Trophoblast cell (in vitro differentiated cells and primary cell): ENCODE results near the gene RYR1.
"Not testable (repeated sequence)": the region's sequence is repeated elsewhere in the genome, so short reads cannot be mapped to it uniquely, and the experiment has no call there.

Source experiments
- DNase-seq, 2 donors: peaks; one replicate each; pipeline ENCODE4 v3.0.0-alpha.2; 2016
- H2AFZ ChIP-seq: 2 replicates; pipeline ENCODE4 v1.6.1; 2013; ENCODE audit warnings: low read length, moderate library complexity, mild to moderate bottlenecking; ENCODE audit not compliant: insufficient read depth, poor library complexity
- H2AK5ac ChIP-seq: 2 replicates; pipeline ENCODE4 v1.6.1; 2013; ENCODE audit warnings: mild to moderate bottlenecking, low read length
- H2BK120ac ChIP-seq: 2 replicates; pipeline ENCODE4 v1.6.1; 2013; ENCODE audit warnings: low read length, mild to moderate bottlenecking, moderate library complexity; ENCODE audit not compliant: insufficient read depth, poor library complexity
- H2BK12ac ChIP-seq: 2 replicates; pipeline ENCODE4 v1.6.1; 2013; ENCODE audit warnings: mild to moderate bottlenecking, low read length, moderate library complexity
- H2BK5ac ChIP-seq: 2 replicates; pipeline ENCODE4 v1.6.1; 2013; ENCODE audit warnings: low read length, low read depth, moderate library complexity, mild to moderate bottlenecking; ENCODE audit not compliant: poor library complexity
- H3K14ac ChIP-seq: 2 replicates; pipeline ENCODE4 v1.6.1; 2013; ENCODE audit warnings: mild to moderate bottlenecking, low read length
- H3K18ac ChIP-seq: 2 replicates; pipeline ENCODE4 v1.6.1; 2013; ENCODE audit warnings: mild to moderate bottlenecking, low read length
- H3K23ac ChIP-seq: 2 replicates; pipeline ENCODE4 v1.6.1; 2013; ENCODE audit warnings: low read length
- H3K27ac ChIP-seq: 2 replicates; pipeline ENCODE4 v1.5.1; 2013; ENCODE audit warnings: low read depth, mild to moderate bottlenecking, inconsistent platforms, low read length, moderate library complexity
- H3K27me3 ChIP-seq: 2 replicates; pipeline ENCODE4 v1.6.1; 2013; ENCODE audit warnings: inconsistent platforms, mild to moderate bottlenecking, low read length, moderate library complexity; ENCODE audit not compliant: insufficient read depth
- H3K36me3 ChIP-seq, 2 experiments: 1 replicate in 1 of 2; 2 replicates in 1 of 2; pipeline ENCODE4 v1.6.1; 2013; ENCODE audit warnings: low read length in 2 of 2, mild to moderate bottlenecking in 2 of 2, moderate library complexity in 1 of 2; ENCODE audit not compliant: insufficient read depth in 2 of 2, control insufficient read depth in 1 of 2
- H3K4ac ChIP-seq: 2 replicates; pipeline ENCODE4 v1.6.1; 2013; ENCODE audit warnings: low read depth, mild to moderate bottlenecking, low read length, moderate library complexity
- H3K4me1 ChIP-seq, 2 experiments: 1 replicate in 1 of 2; 2 replicates in 1 of 2; pipeline ENCODE4 v1.6.1; 2013; ENCODE audit warnings: low read length in 2 of 2, mild to moderate bottlenecking in 2 of 2, moderate library complexity in 1 of 2; ENCODE audit not compliant: insufficient read depth in 2 of 2, control insufficient read depth in 1 of 2
- H3K4me2 ChIP-seq: 2 replicates; pipeline ENCODE4 v1.6.1; 2013; ENCODE audit warnings: inconsistent platforms, mild to moderate bottlenecking, low read length, moderate library complexity
- H3K4me3 ChIP-seq: 2 replicates; pipeline ENCODE4 v1.5.1; 2013; ENCODE audit warnings: mild to moderate bottlenecking, low read depth, low read length, inconsistent platforms
- H3K79me1 ChIP-seq: one replicate; pipeline ENCODE4 v1.6.1; 2013; ENCODE audit warnings: low read length
- H3K79me2 ChIP-seq: 2 replicates; pipeline ENCODE4 v1.6.1; 2013; ENCODE audit warnings: low read length, mild to moderate bottlenecking; ENCODE audit not compliant: control insufficient read depth, insufficient read depth, poor library complexity
- H3K9ac ChIP-seq: 2 replicates; pipeline ENCODE4 v1.6.1; 2013; ENCODE audit warnings: mild to moderate bottlenecking, low read length
- H3K9me3 ChIP-seq: 2 replicates; pipeline ENCODE4 v1.6.1; 2013; ENCODE audit warnings: low read depth, mild to moderate bottlenecking, control low read depth, inconsistent platforms, low read length; ENCODE audit not compliant: insufficient read depth
- H4K12ac ChIP-seq: 2 replicates; pipeline ENCODE4 v1.6.1; 2013; ENCODE audit warnings: low read depth, mild to moderate bottlenecking, low read length, moderate library complexity
- H4K8ac ChIP-seq: 2 replicates; pipeline ENCODE4 v1.6.1; 2013; ENCODE audit warnings: low read depth, mild to moderate bottlenecking, low read length, moderate library complexity
- H4K91ac ChIP-seq: one replicate; pipeline ENCODE4 v1.6.1; 2013; ENCODE audit warnings: low read depth, mild to moderate bottlenecking, low read length, moderate library complexity
- WGBS: extraction: QIAGEN DNeasy Blood & Tissue Kit; methylation state at CpG from one replicate; pipeline ENCODE4 v1.1.7; 2013; ENCODE audit warnings: missing lambda C conversion rate; ENCODE audit not compliant: insufficient read length, insufficient coverage; ENCODE audit errors: extremely low coverage; 5-methylcytosine and 5-hydroxymethylcytosine counted together

The RYR1 gene

GRCh38 chr19:38556521-38557174 is 123.2 kb downstream of the RYR1 start:
- no peaks in the 10 kb centered on the region for H3K4me1 ChIP-seq
- no peak overlapping the region for H4K12ac ChIP-seq
- no CpG with 5 or more reads among the region's 7 CpGs for WGBS
- H3K4ac ChIP-seq: no peak overlapping the region
- DNase-seq: no peak
- H2BK12ac ChIP-seq: no peak overlapping the region
- no peak overlapping the region for H3K18ac ChIP-seq
- H3K9ac ChIP-seq: no peak overlapping the region
- H3K23ac ChIP-seq: no peak overlapping the region
- no peaks in the 10 kb centered on the region for H3K79me2 ChIP-seq
- no peaks in the 10 kb centered on the region for H3K27me3 ChIP-seq
- no peaks in the 10 kb centered on the region for H3K79me1 ChIP-seq
- H3K9me3 ChIP-seq: no peaks in the 10 kb centered on the region
- H2AK5ac ChIP-seq: no peak overlapping the region
- H4K8ac ChIP-seq: no peak overlapping the region
- no peak overlapping the region for H3K4me2 ChIP-seq
- no peak overlapping the region for H4K91ac ChIP-seq
- H2AFZ ChIP-seq: no peak overlapping the region
- H2BK120ac ChIP-seq: no peak overlapping the region
- no peak overlapping the region for H3K27ac ChIP-seq
- H2BK5ac ChIP-seq: no peak overlapping the region
- no peaks in the 10 kb centered on the region for H3K36me3 ChIP-seq
- H3K4me3 ChIP-seq: no peak overlapping the region
- no peak overlapping the region for H3K14ac ChIP-seq

GRCh38 chr19:38557205-38557799 is 123.8 kb downstream of the RYR1 start:
- Histone ChIP-seq H2AFZ (no peak overlapping the region), H4K91ac (no peak overlapping the region), H3K9me3 (no peaks in the 10 kb centered on the region), H3K4me3 (no peak overlapping the region), H3K27me3 (no peaks in the 10 kb centered on the region), H3K4me1 (no peaks in the 10 kb centered on the region), H2BK120ac (no peak overlapping the region), H2BK12ac (no peak overlapping the region), H3K79me1 (no peaks in the 10 kb centered on the region), H3K27ac (no peak overlapping the region), H4K8ac (no peak overlapping the region), H3K4ac (no peak overlapping the region), H2BK5ac (no peak overlapping the region), H3K23ac (no peak overlapping the region), H2AK5ac (no peak overlapping the region), H3K14ac (no peak overlapping the region), H3K4me2 (no peak overlapping the region), H3K79me2 (no peaks in the 10 kb centered on the region), H3K18ac (no peak overlapping the region), H3K36me3 (no peaks in the 10 kb centered on the region), H3K9ac (no peak overlapping the region), H4K12ac (no peak overlapping the region)
- no CpG with 5 or more reads among the region's 12 CpGs for WGBS
- no peak for DNase-seq

DNA sequence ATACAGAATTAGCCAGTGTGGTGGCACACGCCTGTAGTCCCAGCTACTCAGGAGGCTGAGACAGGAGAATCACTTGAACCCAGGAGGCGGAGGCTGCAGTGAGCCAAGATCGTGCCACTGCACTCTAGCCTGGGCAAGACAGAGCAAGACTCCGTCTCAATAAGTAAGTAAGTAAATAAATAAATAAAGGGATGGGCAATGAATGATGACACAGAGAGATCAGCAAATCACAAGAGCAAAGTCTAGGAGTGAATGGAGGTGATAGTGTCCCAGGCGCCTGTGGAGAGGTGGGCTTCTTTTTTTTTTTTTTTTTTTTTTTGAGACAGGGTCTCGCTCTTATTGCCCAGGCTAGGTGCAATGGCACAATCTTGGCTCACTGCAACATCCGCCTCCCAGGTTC is 125.4 kb downstream of the RYR1 start:
- no CpG with 5 or more reads among the region's 7 CpGs for WGBS
- H4K8ac ChIP-seq: not testable (repeated sequence)

DNA sequence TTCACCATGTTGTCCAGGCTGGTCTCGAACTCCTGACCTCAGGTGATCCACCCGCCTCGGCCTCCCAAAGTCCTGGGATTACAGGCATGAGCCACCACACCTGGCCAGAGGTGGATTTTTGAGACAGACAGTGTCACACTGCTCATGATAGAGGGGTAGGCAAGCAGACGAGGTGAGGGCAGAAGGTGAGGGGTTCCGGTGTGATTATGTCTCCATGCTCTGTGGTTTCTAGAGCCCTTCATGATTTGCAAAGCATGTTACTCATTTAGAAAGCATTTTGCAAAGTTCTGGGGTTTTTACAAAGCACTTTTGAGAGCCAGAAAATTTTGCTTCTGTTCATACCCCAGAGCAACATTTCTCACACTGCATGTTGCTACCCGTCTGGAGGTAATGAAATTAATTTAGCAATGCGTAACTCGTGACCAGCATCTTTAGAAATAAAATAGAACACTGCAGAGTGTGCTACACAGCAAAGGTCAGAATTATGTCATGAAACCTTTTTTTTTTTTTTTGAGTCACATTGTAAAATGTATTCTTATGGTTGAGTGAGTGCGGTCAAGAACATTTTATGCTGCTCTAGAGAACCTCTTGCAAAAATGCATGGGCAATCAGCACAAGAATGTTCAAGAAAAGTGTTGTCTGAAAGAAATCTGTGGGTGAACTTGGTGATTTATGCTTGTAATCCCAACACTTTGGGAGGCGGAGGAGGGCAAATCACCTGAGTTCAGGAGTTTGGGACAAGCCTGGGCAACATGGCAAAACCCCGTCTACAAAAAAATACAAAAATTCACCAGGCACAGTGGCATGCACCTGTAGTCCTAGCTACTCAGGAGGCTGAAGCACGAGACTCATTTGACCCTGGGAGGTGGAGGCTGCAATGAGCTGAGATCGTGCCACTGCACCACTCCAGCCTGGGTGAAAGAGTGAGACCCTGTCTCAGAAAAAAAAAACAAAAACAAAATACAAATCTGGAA is 126.2 kb downstream of the RYR1 start:
- Histone ChIP-seq H3K79me2 (no peaks in the 10 kb centered on the region), H2AFZ (no peak overlapping the region), H3K4me1 (no peaks in the 10 kb centered on the region), H3K36me3 (no peaks in the 10 kb centered on the region), H3K9me3 (no peaks in the 10 kb centered on the region), H3K23ac (no peak overlapping the region), H3K4me3 (no peak overlapping the region), H2AK5ac (no peak overlapping the region), H3K4ac (no peak overlapping the region), H4K8ac (no peak overlapping the region), H3K79me1 (no peaks in the 10 kb centered on the region), H4K91ac (no peak overlapping the region), H4K12ac (no peak overlapping the region), H2BK5ac (no peak overlapping the region), H3K14ac (no peak overlapping the region), H3K9ac (no peak overlapping the region), H3K27me3 (no peaks in the 10 kb centered on the region), H3K4me2 (no peak overlapping the region), H2BK120ac (no peak overlapping the region), H2BK12ac (no peak overlapping the region), H3K18ac (no peak overlapping the region), H3K27ac (no peak overlapping the region)
- no CpG with 5 or more reads among the region's 13 CpGs for WGBS
- DNase-seq: no peak

More for the DNA sequence above, 125.4 kb downstream of the RYR1 start:
- H3K27ac ChIP-seq, H3K14ac ChIP-seq, H3K79me2 ChIP-seq, H2BK12ac ChIP-seq, H3K4me2 ChIP-seq, H3K9ac ChIP-seq, H3K23ac ChIP-seq, DNase-seq, H2AK5ac ChIP-seq, H4K12ac ChIP-seq, H3K18ac ChIP-seq, H2BK120ac ChIP-seq, H3K4ac ChIP-seq, H3K79me1 ChIP-seq, H2AFZ ChIP-seq, H4K91ac ChIP-seq, H3K36me3 ChIP-seq, H3K4me1 ChIP-seq, H3K4me3 ChIP-seq, H3K9me3 ChIP-seq, H3K27me3 ChIP-seq, H2BK5ac ChIP-seq: not testable (repeated sequence)
